GM12875 (cell line): Measurements from ENCODE around the gene FAM174C.

Source experiments
- H3K4me3 ChIP-seq: one replicate; pipeline ENCODE4 v1.5.1; 2011; ENCODE audit warnings: low read depth, low read length, control low read depth
- CTCF ChIP-seq: IDR thresholded peaks from 2 replicates; pipeline ENCODE4 v1.5.1; 2011; ENCODE audit warnings: low read depth, mild to moderate bottlenecking, control low read depth, inconsistent platforms, low read length, moderate library complexity, borderline replicate concordance; ENCODE audit not compliant: insufficient read depth

Gene FAM174C

GRCh38 chr19:1249990-1250436, 25.3 kb upstream of the FAM174C start:
- peak overlapping the region; percentile 73 for H3K4me3 ChIP-seq
- no peak for TF ChIP-seq CTCF

GRCh38 chr19:1250437-1251260, 24.7 kb upstream of the FAM174C start:
- peak overlapping the region; percentile 73 for H3K4me3 ChIP-seq
- TF ChIP-seq CTCF = no peak

- H3K4me3 ChIP-seq = peak overlapping the region; percentile 73
- TF ChIP-seq CTCF = no peak
These were observed 23.8 kb upstream of the FAM174C start for GRCh38 chr19:1251330-1252220.

GRCh38 chr19:1252221-1252820, 23.0 kb upstream of the FAM174C start:
- no peak for TF ChIP-seq CTCF
- H3K4me3 ChIP-seq = peak overlapping the region; percentile 73

- TF ChIP-seq CTCF = 0 out of 2 replicates have a peak, but pooled peaks have one; percentile 10
These were observed 22.4 kb upstream of the FAM174C start for GRCh38 chr19:1252821-1253513.

GRCh38 chr19:1253514-1254080, 21.7 kb upstream of the FAM174C start:
- TF ChIP-seq CTCF = no peak
- no peak overlapping the region for H3K4me3 ChIP-seq

More at GRCh38 chr19:1252821-1253513, 22.4 kb upstream of the FAM174C start:
- peak overlapping the region; percentile 73 for H3K4me3 ChIP-seq
